Kasumi-1 (cell line): ENCODE data around the gene ECI2.
"Not testable (repeated sequence)": the region's sequence is repeated elsewhere in the genome, so short reads cannot be mapped to it uniquely, and the experiment has no call there.

Experiments
- DNase-seq, 2 experiments: peaks; one replicate each; lab custom pipeline; 2025; lab: John Stamatoyannopoulos, UW

The ECI2 gene

DNA sequence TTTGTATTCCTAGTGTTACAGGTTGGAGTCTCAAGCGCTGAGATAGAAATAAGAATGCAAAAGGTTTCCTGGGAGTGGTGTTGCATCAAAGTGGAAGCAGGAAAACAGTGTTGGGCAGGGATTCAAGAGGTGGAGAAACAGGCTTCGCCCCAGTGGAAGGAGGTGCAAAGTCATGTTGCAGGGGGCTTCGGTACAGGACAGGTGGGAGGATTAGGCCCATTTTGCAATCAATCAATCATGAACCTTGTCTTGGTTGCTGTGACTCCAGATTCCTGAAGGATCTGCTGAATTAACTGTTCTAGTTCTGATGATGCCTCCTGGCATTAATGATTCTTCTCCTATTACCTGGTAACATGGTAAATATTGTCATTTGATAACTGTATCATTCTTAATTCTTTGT lies 34.1 kb downstream of the ECI2 start:
- no peak for DNase-seq

DNA sequence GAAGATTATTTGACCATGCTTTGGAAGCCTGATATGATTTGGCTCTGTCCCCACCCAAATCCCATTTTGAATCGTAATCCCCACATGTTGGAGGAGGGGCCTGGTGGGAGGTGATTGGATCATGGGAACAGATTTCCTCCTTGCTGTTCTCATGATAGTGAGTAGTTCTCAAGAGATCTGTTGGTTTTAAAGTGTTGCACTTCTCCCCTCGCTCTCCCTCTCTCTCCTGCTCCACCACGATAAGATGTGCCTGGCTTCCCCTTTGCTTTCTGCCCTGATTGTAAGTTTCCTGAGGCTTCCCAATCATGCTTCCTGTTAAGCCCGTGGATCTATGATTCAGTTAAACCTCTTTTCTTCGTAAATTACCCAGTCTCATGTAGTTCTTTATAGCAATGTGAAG lies 34.7 kb downstream of the ECI2 start:
- DNase-seq = no peak

DNA sequence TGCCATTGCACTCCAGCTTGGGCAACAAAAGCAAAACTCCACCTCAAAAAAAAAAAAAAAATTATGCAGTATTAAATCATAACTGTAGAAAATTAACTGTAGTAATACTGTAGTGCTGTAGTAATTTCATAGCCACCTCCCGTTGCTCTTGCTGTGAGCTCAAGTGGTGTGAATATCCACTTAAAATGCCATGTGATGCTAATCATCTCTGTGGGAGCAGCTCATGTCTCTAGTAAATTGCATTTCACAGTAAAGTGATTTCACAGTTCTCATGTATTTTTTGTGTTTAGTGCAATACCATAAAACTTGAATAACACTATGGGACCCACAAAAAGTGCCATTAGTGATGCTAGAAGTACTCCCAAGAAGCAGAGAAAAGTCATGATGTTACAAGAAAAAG lies 42.1 kb downstream of the ECI2 start:
- no peak for DNase-seq

DNA sequence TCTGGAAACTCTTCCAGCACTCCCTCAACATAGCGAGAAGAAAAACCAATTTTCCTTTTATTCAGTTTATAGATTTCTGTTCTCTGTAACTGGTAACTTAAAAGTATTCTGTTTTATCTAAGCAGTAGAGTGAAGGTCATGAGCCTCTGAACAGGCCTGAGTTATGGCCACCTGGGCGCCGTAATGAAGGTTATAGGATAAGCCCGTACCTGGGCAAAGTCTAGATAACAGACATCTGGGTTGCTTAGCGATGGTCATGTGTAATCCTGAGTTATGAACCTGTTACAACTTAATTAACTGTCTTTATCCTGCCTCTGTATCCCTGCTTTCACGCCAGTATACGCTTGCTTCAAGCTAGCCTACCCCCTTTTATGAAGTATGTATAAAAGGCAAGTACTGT lies 43.4 kb downstream of the ECI2 start:
- DNase-seq = no peak

DNA sequence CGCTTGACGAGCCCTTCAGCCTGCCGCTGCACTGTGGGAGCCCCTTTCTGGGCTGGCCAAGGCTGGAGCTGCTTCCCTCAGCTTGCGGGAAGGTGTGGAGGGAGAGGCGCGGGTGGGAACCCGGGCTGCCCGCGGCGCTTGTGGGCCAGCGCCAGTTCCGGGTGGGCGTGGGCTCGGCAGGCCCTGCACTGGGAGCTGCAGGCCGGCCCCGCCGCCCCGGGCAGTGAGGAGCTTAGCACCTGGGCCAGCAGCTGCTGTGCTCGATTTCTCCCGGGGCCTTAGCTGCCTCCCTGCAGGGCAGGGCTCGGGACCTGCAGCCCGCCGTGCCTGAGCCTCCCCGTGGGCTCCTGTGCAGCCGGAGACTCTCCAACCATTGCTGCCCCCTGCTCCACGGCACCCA lies 45.3 kb downstream of the ECI2 start:
- not testable (repeated sequence) for DNase-seq

DNA sequence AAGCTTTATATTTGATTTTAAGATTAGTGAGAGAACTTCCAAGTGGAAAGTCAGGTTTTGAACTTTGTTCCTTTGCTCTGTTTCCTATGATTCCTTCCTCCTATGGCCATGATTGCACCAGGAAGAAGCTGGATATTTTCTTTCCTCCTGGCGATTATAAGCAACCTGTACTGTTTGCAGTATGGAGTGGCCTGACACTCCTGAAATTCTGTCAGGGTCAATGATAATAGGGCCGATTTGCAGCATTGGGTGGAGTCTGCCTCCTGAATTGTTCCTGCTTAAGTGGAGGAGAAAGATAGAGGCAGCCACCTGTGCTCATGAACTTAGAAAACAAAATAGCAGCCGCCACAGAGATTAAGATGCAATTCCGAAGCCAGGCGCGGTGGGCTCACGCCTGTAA lies 46.7 kb downstream of the ECI2 start:
- no peak for DNase-seq

DNA sequence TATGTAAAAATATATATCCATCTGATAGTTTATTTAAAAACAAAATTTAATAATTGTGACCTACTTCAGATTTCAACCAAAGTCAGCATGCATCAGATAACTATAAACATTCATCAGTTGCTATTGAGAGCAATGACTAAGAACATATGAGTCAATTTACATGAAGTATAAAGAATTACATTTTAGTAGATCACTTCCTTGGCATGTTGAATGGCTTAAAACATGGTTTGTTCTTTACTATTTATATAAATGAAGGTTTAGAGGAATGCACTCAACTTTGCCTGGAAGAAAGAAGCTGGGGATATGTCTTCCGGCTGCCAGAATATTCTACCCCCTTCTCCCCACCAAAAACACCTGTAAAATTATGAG lies 50.1 kb downstream of the ECI2 start:
- DNase-seq = no peak

DNA sequence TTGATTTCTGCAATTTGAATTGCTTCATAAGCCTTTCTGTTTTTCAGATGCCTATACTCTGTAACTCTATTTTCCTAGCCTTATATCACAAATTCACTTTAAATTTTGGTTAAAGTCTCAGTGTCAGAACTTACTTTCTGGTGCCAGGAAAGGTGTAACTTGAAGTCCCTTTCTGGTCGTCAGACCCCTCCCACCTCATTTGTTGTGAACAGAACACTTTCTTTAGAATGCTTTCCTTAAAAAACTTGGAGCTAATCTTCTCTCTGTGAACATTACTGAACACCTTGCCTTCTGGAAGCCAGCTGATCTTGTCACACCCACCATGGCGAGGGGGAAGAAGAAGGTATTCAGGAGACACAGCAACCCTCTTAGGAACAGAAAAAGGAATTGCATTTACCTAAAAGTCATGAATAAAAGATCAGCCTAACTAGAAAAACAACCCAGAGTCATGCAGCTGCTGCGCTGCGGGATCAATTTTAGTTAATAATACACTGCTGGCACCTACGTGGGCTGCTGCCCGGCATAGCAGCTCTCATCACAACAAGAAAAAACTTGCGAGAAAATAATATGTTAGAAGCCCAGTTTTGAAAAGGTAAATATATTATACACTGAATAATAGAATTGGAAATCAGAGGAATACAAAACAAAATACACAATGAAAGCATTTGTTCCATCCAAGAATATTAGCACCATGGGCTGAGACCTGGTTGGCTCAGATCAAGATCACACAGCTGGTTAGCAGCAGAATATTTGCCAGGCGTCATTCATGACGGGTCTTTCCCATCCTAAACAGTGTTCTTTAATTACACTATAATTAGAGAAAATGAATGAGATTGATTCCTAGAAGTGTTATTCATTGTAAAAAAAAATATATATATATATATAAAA lies 50.7 kb downstream of the ECI2 start:
- no peak for DNase-seq

DNA sequence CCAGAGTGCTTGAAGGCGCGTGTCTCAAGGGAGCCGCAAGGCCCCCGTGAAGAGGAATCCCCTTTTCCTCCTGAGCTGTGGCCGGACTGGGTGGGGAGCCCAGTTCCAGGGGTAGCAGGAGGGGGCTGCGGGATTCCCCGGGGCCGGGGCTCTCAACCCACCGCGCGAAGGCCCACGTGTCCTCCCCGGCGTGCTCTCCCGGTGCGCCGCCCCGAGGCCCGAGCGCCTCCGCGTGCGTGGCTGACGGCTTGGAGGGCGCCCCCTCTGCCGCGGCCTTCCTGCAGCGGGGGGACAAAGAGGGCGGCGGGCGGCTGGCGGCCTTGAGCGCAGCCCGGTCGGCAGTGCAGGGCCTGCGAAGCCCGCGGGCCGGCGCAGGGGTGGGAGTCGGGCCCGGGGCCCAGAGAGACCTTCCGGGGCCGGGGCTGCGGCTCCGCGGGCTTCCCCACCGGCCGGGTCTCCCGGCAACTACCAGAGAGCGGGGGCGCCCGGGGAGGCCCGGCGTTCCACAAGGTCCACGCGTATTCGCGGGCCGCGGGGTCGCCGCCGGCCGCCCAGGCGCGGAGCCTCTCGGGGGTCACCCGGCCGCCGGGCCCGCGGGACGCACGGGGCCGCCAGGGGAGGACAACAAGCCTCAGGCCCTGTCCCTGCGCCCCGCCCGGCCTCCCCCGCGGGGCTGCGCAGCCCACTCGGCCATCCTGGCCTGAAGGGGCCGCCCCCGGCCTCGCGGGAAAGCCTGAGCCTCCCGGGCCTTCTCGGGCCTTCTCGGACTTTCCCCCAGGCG lies 56.5 kb downstream of the ECI2 start, which contains the start of gene FAM217A:
TSS of gene FAM217A (minus strand) at position 447 of the 781 bp plus-strand sequence. CDS start 1,723 bp downstream, outside the sequence.
- no peak for DNase-seq

DNA sequence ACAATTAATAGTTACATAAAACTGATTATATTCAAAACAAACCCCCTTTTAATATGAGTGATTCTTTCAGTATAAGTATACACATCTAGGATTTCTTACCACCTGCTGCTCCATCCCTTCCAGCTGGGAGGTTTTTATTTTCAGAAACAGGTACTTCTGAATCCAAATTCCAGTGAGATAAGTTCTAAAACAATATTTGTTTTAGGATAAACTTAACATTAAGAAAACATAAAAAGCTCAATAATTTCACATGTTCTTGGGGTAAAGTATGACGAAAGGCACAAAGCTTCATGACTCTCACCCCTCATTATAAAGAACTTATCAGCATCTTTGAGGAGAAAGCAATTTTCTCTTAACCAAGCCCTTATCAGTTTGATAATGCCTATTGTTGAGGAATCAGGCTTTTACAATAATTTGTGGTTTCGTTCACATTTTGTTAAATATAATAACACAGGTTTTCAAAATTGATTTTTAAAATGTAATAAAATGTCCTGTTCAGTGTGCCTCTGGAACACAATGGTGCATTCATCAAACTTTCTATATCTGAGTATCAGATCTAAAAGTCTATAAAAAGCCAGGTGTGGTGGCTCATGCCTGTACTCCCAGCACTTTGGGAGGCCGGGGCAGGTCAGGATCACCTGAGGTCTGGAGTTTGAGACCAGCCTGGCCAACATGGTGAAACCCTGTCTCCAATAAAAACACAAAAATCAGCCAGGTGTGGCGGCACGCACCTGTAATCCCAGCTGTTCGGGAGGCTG lies 60.7 kb downstream of the ECI2 start:
- DNase-seq = no peak

DNA sequence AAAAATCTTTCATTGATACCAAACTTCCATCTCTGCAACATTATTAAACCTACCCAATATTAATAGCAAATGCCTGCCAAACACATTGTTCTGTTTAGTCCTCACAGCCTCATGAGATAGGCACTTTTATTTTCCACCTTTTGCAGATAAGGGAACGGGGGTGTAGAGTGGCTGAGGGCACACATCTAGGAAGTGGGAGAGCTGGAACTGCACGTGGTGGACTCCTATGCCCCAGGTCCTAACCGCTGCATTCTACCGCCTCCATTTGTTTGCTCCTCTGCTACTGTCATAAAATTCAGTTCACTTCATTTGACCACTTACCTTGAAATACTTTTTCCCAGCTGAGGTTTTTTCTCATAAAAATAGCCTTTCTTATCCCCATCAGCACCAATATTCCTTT lies 64.0 kb downstream of the ECI2 start:
- no peak for DNase-seq

DNA sequence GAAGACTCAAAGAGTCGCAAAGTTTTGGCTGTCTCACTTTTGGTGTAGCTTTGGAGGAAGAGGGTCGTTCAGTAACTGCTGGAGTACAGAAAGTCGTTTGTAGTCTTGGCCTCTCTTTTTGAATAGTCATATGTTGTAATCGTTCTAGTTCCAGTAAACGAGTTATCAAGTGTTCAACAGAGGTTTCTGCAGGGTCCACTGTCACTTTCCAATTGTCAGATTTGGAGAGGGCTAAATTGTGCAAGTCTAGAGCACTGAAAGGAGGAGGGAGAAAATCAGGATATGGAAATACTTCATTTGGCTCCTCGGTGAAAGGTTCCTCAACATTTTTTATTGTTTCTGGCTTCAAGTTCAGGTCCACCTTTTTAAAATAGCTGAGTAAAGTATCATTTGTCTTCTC lies 66.2 kb downstream of the ECI2 start:
- no peak for DNase-seq

DNA sequence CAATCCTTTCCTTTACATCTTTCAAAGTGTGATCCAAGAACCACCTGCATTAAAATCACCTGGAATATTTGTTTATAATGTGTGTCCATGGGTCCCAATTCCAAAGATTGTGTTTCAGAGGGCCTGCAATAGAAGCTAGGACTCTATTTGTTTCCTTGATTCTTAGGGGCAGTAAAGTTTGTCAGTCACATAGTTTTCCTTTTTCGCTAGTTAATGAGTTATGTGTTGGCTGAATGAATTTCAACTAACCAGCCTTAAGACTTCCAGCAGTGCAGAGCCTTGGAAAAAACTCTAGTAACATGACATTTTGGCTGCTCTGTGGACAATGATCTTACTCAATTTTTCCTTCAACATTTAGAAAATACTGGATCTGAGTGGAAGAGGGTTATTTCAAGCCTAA lies 67.7 kb downstream of the ECI2 start:
- no peak for DNase-seq

DNA sequence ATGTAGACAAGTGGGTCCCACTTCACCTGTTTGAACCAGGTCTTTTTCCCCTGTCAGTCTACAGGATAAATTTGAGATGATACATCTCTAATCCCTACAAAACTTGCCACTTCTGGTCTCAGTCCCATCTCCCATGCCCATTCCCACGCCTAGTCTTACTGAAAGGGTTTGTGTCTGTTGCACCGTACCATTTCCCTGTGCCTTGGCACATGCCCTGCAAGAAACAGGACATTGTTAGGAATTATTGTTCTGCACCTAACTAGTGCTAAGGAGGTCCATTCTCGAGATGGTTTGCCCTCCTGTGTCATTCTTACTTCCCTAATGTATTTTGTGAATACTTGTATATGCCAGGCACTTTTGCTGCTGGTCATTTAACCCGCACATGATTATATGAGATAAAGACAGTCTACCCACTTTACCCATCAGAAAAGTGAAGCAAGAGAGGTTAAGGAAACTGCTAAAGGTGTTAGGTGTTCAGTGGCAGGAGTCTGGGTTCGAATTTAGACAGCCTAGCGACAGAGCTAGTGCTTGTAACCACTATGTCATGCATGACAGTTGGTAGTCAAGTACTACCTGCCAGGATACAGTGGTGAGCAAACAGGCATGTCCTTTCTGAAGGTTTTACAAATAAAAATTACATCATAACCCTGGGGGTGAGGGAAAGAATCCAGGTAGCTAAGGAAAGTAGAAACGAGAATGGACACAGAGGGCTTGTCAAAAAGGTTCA lies 69.2 kb downstream of the ECI2 start:
- DNase-seq = no peak
